Hepatocyte (in vitro differentiated cells): ENCODE data around the gene CT45A10. TPM values are rescaled to one million over a fixed set of nuclear protein-coding genes. Genes with fewer than 3 reads are reported as not detected.
"Not testable (repeated sequence)": the region's sequence is repeated elsewhere in the genome, so short reads cannot be mapped to it uniquely, and the experiment has no call there.

Experiments
- DNase-seq: peaks from one replicate; pipeline ENCODE4 v3.0.0-alpha.2; 2016; ENCODE audit warnings: low spot score
- H2AFZ ChIP-seq: fragments of 200-600 bp; sonication (generic); 2 replicates; pipeline ENCODE4 v1.6.0; 2016; ENCODE audit warnings: antibody characterized with exemption, mild to moderate bottlenecking
- H3K27ac ChIP-seq: fragments of 200-600 bp; sonication (generic); 2 replicates; pipeline ENCODE4 v1.5.1; 2016; ENCODE audit warnings: mild to moderate bottlenecking
- H3K27me3 ChIP-seq: fragments of 200-600 bp; sonication (generic); 2 replicates; pipeline ENCODE4 v1.6.1; 2016
- H3K36me3 ChIP-seq: fragments of 200-600 bp; sonication (generic); replicated peaks from 2 replicates; pipeline ENCODE4 v1.5.1; 2016; ENCODE audit warnings: low read depth; ENCODE audit not compliant: insufficient read depth
- H3K4me1 ChIP-seq: fragments of 200-600 bp; sonication (generic); 2 replicates; pipeline ENCODE4 v1.5.1; 2016; ENCODE audit warnings: mild to moderate bottlenecking, moderate library complexity; ENCODE audit not compliant: insufficient read depth
- H3K4me2 ChIP-seq: fragments of 200-600 bp; sonication (generic); 2 replicates; pipeline ENCODE4 v1.6.0; 2016
- H3K4me3 ChIP-seq: fragments of 200-600 bp; sonication (generic); 2 replicates; pipeline ENCODE4 v1.5.1; 2016; ENCODE audit warnings: mild to moderate bottlenecking
- H3K79me2 ChIP-seq: fragments of 200-600 bp; sonication (generic); 2 replicates; pipeline ENCODE4 v1.6.0; 2017; ENCODE audit warnings: mild to moderate bottlenecking
- H3K9me2 ChIP-seq: fragments of 200-600 bp; sonication (generic); replicated peaks from 2 replicates; pipeline ENCODE4 v1.6.0; 2017; ENCODE audit warnings: mild to moderate bottlenecking; ENCODE audit not compliant: insufficient read depth
- H3K9me3 ChIP-seq: fragments of 200-600 bp; sonication (generic); 2 replicates; pipeline ENCODE4 v1.5.1; 2016; ENCODE audit warnings: low read depth, mild to moderate bottlenecking
- H4K20me1 ChIP-seq: fragments of 200-600 bp; sonication (generic); 2 replicates; pipeline ENCODE4 v1.6.0; 2016; ENCODE audit warnings: mild to moderate bottlenecking; ENCODE audit not compliant: insufficient read depth, poor library complexity, severe bottlenecking
- EZH2 ChIP-seq: fragments of 200-600 bp; sonication (generic); IDR thresholded peaks from 2 replicates; pipeline ENCODE4 v1.6.1; 2016; ENCODE audit warnings: antibody characterized with exemption, mild to moderate bottlenecking, borderline replicate concordance
- EZH2phosphoT487 ChIP-seq: fragments of 200-600 bp; sonication (generic); IDR thresholded peaks from one replicate; pipeline ENCODE4 v1.6.1; 2018; ENCODE audit warnings: antibody characterized with exemption, mild to moderate bottlenecking, low read depth, moderate library complexity; ENCODE audit not compliant: unreplicated experiment, severe bottlenecking
- WGBS: methylation state at CpG from one replicate; pipeline ENCODE4 v1.1.6; 2016; ENCODE audit warnings: low lambda C conversion rate; ENCODE audit errors: missing lambda C conversion rate; 5-methylcytosine and 5-hydroxymethylcytosine counted together
- polyA plus RNA-seq: library from polyadenylated mRNA; unstranded; fragments of >200 nt; fragmentation: Nextera tagmentation; extraction: Ambion mirVana; gene quantifications from 2 replicates; pipeline ENCODE4 v1.2.1, GENCODE V29; 2016
- total RNA-seq: library from RNA; depleted of rRNA; stranded (reverse); fragments of >200 nt; gene quantifications from 2 replicates; pipeline ENCODE4 v1.2.3, GENCODE V29; 2014
- TF ChIP-seq, protein P1 (sequence below): fragments of 200-600 bp; sonication (generic); IDR thresholded peaks from 2 replicates; pipeline ENCODE4 v1.5.1; 2016; ENCODE audit warnings: antibody characterized with exemption, mild to moderate bottlenecking; ENCODE audit not compliant: poor library complexity

Gene CT45A10
- total and polyA plus RNA-seq, 2 experiments from 2014 or later = not detected

DNA sequence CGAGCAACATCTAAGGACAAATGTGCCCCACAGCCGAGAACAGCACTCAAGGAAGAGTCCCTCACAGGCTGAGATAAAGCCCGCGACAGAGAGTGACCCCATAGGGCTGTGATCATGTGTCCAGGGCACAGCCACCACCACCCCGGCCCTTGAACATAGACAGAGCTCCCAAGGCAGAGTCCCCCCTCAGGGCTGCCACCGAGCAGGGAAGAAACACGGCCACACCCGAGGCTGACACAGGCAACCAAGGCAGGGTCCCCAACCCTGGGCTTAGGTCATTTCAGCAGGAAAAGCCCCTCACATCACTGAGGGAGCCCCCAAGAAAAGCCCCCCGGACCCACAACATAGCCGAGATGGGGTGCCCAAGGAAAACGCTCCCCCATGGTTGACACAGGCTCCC lies 463 bp downstream of the CT45A10 start:
- Histone ChIP-seq H2AFZ (no peak overlapping the region), H3K9me2 (no peaks in the 10 kb centered on the region), H3K27ac (no peak overlapping the region), H4K20me1 (no peaks in the 10 kb centered on the region), H3K9me3 (no peaks in the 10 kb centered on the region), H3K4me2 (no peak overlapping the region), H3K4me1 (no peaks in the 10 kb centered on the region), H3K4me3 (no peak overlapping the region), H3K27me3 (no peaks in the 10 kb centered on the region), H3K36me3 (no peaks in the 10 kb centered on the region), H3K79me2 (no peaks in the 10 kb centered on the region)
- no peak for DNase-seq
- TF ChIP-seq EZH2phosphoT487 (no peak), EZH2 (no peak)
- TF ChIP-seq, protein P1, sequence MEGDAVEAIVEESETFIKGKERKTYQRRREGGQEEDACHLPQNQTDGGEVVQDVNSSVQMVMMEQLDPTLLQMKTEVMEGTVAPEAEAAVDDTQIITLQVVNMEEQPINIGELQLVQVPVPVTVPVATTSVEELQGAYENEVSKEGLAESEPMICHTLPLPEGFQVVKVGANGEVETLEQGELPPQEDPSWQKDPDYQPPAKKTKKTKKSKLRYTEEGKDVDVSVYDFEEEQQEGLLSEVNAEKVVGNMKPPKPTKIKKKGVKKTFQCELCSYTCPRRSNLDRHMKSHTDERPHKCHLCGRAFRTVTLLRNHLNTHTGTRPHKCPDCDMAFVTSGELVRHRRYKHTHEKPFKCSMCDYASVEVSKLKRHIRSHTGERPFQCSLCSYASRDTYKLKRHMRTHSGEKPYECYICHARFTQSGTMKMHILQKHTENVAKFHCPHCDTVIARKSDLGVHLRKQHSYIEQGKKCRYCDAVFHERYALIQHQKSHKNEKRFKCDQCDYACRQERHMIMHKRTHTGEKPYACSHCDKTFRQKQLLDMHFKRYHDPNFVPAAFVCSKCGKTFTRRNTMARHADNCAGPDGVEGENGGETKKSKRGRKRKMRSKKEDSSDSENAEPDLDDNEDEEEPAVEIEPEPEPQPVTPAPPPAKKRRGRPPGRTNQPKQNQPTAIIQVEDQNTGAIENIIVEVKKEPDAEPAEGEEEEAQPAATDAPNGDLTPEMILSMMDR = no peak
- 93% methylated on average over 10 of the region's 11 CpGs for WGBS

GRCh38 chrX:135890087-135890585 lies 3.1 kb downstream of the CT45A10 start:
- Histone ChIP-seq H3K27me3 (no peaks in the 10 kb centered on the region), H3K4me3 (no peak overlapping the region), H3K4me1 (no peaks in the 10 kb centered on the region), H3K4me2 (no peak overlapping the region), H2AFZ (no peak overlapping the region), H3K9me3 (no peaks in the 10 kb centered on the region), H3K79me2 (no peaks in the 10 kb centered on the region), H4K20me1 (no peaks in the 10 kb centered on the region), H3K9me2 (no peaks in the 10 kb centered on the region), H3K27ac (no peak overlapping the region), H3K36me3 (no peaks in the 10 kb centered on the region)
- 86% methylated on average over 14 of the region's 14 CpGs for whole genome bisulfite sequencing
- no peak for TF ChIP-seq EZH2
- TF ChIP-seq, protein P1 = no peak
- DNase-seq = no peak

- H3K4me2 ChIP-seq, H3K27ac ChIP-seq, H3K36me3 ChIP-seq, H3K9me2 ChIP-seq, H2AFZ ChIP-seq, H3K9me3 ChIP-seq, H3K79me2 ChIP-seq, DNase-seq, H3K4me3 ChIP-seq, H3K27me3 ChIP-seq, H3K4me1 ChIP-seq, H4K20me1 ChIP-seq: not testable (repeated sequence)
- 59% methylated on average over 13 of the region's 15 CpGs for WGBS
Measured at GRCh38 chrX:135888976-135889375, 4.3 kb downstream of the CT45A10 start.

DNA sequence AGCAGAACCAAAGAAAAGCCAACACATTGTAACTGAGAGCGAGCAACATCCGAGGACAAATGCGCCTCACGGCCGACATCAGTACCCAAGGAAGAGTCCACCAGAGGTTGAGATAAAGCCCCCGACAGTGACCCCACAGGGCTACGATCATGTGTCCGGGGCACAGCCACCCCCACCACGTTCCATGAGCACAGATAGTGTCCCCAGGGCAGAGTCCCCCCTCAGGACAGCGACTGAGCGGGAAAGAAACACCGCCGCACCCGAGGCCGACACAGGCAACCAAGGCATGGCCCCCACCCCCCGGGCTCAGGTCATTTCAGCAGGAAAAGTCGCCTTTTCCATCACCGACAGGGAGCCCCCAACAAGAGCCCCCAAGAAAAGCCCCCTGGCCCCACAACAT lies 5.0 kb downstream of the CT45A10 start:
- H3K27me3 ChIP-seq, H3K9me2 ChIP-seq, H2AFZ ChIP-seq, H3K9me3 ChIP-seq, H3K4me1 ChIP-seq, H4K20me1 ChIP-seq, H3K4me3 ChIP-seq, H3K79me2 ChIP-seq, H3K4me2 ChIP-seq, DNase-seq, H3K27ac ChIP-seq, H3K36me3 ChIP-seq: not testable (repeated sequence)
- 89% methylated on average over 13 of the region's 18 CpGs for WGBS

DNA sequence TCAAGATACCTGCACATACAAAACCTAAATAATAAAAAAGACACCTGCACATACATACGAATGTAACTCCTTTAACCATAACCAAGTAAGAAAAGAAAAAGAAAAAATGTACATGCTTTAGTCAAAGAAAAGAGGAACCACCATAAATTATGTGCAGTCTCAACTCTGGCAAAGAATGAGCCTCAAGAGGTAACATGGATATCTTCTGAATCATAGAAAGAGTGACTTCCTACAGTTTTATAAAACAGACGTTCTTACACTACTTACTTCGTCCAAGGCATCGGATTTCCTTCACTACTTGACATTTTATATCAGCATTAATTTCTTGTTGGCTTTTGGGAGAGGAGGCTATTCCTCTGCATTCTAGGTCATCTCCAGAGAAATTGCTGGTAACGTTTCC lies 10.5 kb downstream of the CT45A10 start:
- H2AFZ ChIP-seq, H3K36me3 ChIP-seq, H3K9me3 ChIP-seq, H3K4me1 ChIP-seq, H3K9me2 ChIP-seq, DNase-seq, H3K4me3 ChIP-seq, H4K20me1 ChIP-seq, H3K4me2 ChIP-seq, H3K79me2 ChIP-seq, H3K27ac ChIP-seq, H3K27me3 ChIP-seq: not testable (repeated sequence)
- 55% methylated on average over 4 of the region's 5 CpGs for WGBS

DNA sequence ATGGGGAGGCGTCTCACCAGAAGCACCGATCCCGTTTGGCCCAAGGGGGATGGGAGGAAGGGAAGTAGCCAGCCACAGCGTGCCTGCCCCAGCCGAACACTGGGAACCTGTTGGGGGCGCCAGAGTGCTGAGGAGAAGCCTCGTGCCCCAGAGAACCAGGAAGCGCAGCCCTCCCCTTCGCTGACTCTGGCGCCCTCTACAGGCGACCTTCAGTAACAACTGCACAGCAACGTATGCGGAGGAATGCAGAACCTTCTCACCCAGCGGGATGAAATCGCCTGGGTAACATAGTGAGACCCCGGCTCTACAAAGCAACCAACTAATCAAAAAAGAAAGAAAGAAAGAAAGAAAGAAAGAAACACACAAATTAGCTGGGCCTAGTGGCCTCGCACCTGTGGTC lies 21.5 kb downstream of the CT45A10 start, which contains the start of gene CT45A9:
Gene CT45A9, minus strand, starts transcription at position 101 of the 400 bp plus-strand sequence. CDS start 3,751 bp downstream, outside the sequence.
- not testable (repeated sequence) for H3K27me3 ChIP-seq, H3K27ac ChIP-seq, H2AFZ ChIP-seq, H3K79me2 ChIP-seq, H3K4me3 ChIP-seq, H3K36me3 ChIP-seq, H3K9me2 ChIP-seq, H3K9me3 ChIP-seq, DNase-seq, H3K4me1 ChIP-seq, H4K20me1 ChIP-seq, H3K4me2 ChIP-seq
- WGBS = no CpG with 5 or more reads among the region's 17 CpGs

DNA sequence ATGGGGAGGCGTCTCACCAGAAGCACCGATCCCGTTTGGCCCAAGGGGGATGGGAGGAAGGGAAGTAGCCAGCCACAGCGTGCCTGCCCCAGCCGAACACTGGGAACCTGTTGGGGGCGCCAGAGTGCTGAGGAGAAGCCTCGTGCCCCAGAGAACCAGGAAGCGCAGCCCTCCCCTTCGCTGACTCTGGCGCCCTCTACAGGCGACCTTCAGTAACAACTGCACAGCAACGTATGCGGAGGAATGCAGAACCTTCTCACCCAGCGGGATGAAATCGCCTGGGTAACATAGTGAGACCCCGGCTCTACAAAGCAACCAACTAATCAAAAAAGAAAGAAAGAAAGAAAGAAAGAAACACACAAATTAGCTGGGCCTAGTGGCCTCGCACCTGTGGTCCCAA lies 38.8 kb downstream of the CT45A10 start, which contains the start of gene CT45A8:
Gene CT45A8, minus strand, starts transcription at position 101 of the 400 bp plus-strand sequence. CDS start 3,755 bp downstream, outside the sequence.
- H3K4me2 ChIP-seq, H3K27ac ChIP-seq, H2AFZ ChIP-seq, H3K9me2 ChIP-seq, H3K79me2 ChIP-seq, DNase-seq, H4K20me1 ChIP-seq, H3K36me3 ChIP-seq, H3K4me3 ChIP-seq, H3K9me3 ChIP-seq, H3K27me3 ChIP-seq, H3K4me1 ChIP-seq: not testable (repeated sequence)
- no CpG with 5 or more reads among the region's 17 CpGs for WGBS
